Stomach (tissue), 9 donors: ENCODE measurements around the gene SLC2A10. TPM values are rescaled to one million over a fixed set of nuclear protein-coding genes. Genes with fewer than 3 reads are reported as not detected.

Experiments used
- DNase-seq, 2 donors: peaks; one replicate each; pipeline versions ENCODE4 v3.0.0 to v3.0.0-alpha.2; 2013 to 2019
- H3K27ac ChIP-seq, 5 donors: fragments of 200-600 bp in 4 of 5; sonication (generic) in 4 of 5; one replicate each; pipeline ENCODE4 v1.5.1; 2013 to 2019; ENCODE audit warnings: mild to moderate bottlenecking in 1 of 5, moderate library complexity in 1 of 5
- H3K27me3 ChIP-seq, 3 donors: fragments of 200-600 bp; sonication (generic); one replicate each; pipeline ENCODE4 v1.5.1; 2017 to 2019; ENCODE audit warnings: mixed run types in 1 of 3
- H3K36me3 ChIP-seq, 4 donors: fragments of 200-600 bp; sonication (generic); 1 replicate in 3 of 4; 2 replicates in 1 of 4; pipeline ENCODE4 v1.5.1; 2016 to 2019
- H3K4me1 ChIP-seq, 4 donors: fragments of 200-600 bp; sonication (generic); one replicate each; pipeline ENCODE4 v1.5.1; 2016 to 2019
- H3K4me3 ChIP-seq, 4 donors: fragments of 200-600 bp; sonication (generic) in 3 of 4; one replicate each; pipeline ENCODE4 v1.5.1; 2016 to 2019; ENCODE audit warnings: mild to moderate bottlenecking in 1 of 4
- H3K9me3 ChIP-seq, 4 donors: fragments of 200-600 bp; sonication (generic); one replicate each; pipeline ENCODE4 v1.5.1; 2016 to 2019
- EP300 ChIP-seq: sonication (generic); formaldehyde crosslinking; IDR thresholded peaks from one replicate; pipeline ENCODE4 v1.6.1; 2017; ENCODE audit warnings: antibody characterized with exemption
- POLR2A ChIP-seq, 4 donors: fragments of 450-650 bp; IDR thresholded peaks; one replicate each; pipeline ENCODE4 v1.6.1; 2016; ENCODE audit warnings: antibody characterized with exemption in 4 of 4, control low read depth in 2 of 4, mild to moderate bottlenecking in 1 of 4, moderate library complexity in 1 of 4
- POLR2AphosphoS5 ChIP-seq, 3 donors: sonication (generic); formaldehyde crosslinking; IDR thresholded peaks; one replicate each; pipeline ENCODE4 v1.6.1; 2016; ENCODE audit warnings: antibody characterized with exemption in 3 of 3
- whole genome bisulfite sequencing, 5 donors: extraction: QIAGEN DNeasy Blood & Tissue Kit in 3 of 5; methylation state at CpG; one replicate each; pipeline versions ENCODE4 v1.1.5 to v1.1.7; 2013 to 2018; 5-methylcytosine and 5-hydroxymethylcytosine counted together
- intact Hi-C: fragments of 100-400 bp; cut with DNase I; formaldehyde crosslinking; loops from one replicate; pipeline ENCODE4 v1.15.1; 2023; ENCODE audit warnings: low total_unique reads
- polyA plus RNA-seq, 3 donors: library from polyadenylated mRNA; stranded (reverse); fragments of 200-250 nt; gene quantifications; one replicate each; pipeline ENCODE4 v1.2.3, GENCODE V29; 2013
- total RNA-seq, 5 donors: library from RNA; depleted of rRNA; stranded (reverse); fragments of >200 nt; gene quantifications; one replicate each; pipeline versions ENCODE4 v1.1.0 to v1.2.3, GENCODE V29; 2014 to 2016
- TF ChIP-seq, protein P1 (sequence below), 7 experiments: fragments of 450-650 bp in 4 of 7; fragments of 200-600 bp in 3 of 7; sonication (generic) in 3 of 7; IDR thresholded peaks; one replicate each; pipeline ENCODE4 v1.5.1; 2016 to 2019; ENCODE audit warnings: antibody characterized with exemption in 7 of 7, control low read depth in 2 of 7, mild to moderate bottlenecking in 1 of 7
- donor health status: healthy with polysubstance abuse.
- donor health status: Bipolar disorder and iron deficiency.
- donor health status: healthy.

The SLC2A10 gene
- total and polyA plus RNA-seq, 8 donors = 8.5 to 66.1 (median 21.2) TPM

DNA sequence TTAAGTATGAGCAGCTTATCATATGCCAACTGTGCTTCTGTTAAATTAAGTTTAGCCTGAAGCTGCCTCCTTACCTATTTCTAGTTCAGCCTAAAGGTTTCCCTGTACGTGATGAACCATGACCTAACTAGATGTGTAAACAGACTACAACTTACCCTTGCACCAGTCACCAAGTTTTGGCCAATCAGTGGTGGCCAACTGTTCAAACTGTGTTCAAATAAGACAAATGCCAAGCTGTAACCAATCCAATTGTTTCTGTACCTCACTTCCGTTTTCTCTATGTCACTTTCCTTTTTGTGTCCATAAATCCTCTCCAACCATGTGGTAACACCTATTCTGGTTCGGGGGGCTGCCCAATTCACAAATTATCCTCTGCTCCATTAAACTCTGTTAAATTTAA lies 6.0 kb upstream of the SLC2A10 start:
- WGBS, 5 donors = 54 to 63% (median 59%) methylated on average over 3 of the region's 3 CpGs

DNA sequence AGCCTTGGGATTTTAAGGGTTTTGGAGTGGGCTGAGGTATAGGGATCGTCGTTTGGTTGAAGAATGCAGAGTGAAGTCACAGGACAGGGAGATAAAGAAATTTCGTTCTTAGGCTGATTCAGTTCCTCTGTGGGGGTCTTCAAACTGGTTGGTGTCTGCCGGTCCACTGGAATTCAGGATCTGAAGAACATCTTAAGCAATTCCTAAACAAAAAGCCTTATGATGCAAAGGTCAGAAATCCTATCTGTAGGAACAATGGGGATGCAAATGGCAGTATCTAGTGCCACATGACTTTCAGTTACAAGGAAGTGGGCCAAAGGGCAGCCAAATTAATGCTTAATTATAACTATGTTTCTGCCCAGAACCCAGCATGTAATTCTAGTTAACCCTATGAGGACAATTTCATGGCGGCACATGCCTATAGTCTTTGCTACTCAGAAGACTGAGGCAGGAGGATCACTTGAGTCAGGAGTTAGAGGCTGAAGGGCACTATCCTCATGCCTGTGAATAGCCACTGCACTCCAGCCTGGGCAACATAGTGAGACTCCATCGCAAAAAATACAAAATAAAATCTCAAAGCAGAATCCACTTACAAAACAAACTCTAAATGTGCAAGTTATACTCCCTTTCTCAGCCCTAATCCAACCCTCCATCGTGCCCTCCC lies 4.6 kb upstream of the SLC2A10 start:
- WGBS, 5 donors = 64 to 73% (median 70%) methylated on average over 7 of the region's 7 CpGs
- DNase-seq = no peak
- Histone ChIP-seq H3K27ac (peak overlapping the region in 1 of 5 donors; percentile 32), H3K9me3 (peaks cover 0 to 8% (median 2%) of the 10 kb centered on the region in 4 donors), H3K4me1 (peaks cover 5 to 14% (median 9%) of the 10 kb centered on the region in 4 donors), H3K36me3 (no peaks in the 10 kb centered on the region), H3K4me3 (no peak overlapping the region), H3K27me3 (peaks cover 0 to 3% (median 0%) of the 10 kb centered on the region in 3 donors)
- no peak for TF ChIP-seq POLR2AphosphoS5 (IDR thresholded peaks at IDR 0.05)
- intact Hi-C loops = no loop called here

More for the DNA sequence above, 6.0 kb upstream of the SLC2A10 start:
- H3K27ac ChIP-seq = no peak overlapping the region
- no peak overlapping the region for H3K4me3 ChIP-seq
- peaks cover 0 to 2% (median under 1%) of the 10 kb centered on the region in 4 donors for H3K4me1 ChIP-seq
- no peaks in the 10 kb centered on the region for H3K27me3 ChIP-seq
- TF ChIP-seq EP300 = no peak
- TF ChIP-seq, protein P1, sequence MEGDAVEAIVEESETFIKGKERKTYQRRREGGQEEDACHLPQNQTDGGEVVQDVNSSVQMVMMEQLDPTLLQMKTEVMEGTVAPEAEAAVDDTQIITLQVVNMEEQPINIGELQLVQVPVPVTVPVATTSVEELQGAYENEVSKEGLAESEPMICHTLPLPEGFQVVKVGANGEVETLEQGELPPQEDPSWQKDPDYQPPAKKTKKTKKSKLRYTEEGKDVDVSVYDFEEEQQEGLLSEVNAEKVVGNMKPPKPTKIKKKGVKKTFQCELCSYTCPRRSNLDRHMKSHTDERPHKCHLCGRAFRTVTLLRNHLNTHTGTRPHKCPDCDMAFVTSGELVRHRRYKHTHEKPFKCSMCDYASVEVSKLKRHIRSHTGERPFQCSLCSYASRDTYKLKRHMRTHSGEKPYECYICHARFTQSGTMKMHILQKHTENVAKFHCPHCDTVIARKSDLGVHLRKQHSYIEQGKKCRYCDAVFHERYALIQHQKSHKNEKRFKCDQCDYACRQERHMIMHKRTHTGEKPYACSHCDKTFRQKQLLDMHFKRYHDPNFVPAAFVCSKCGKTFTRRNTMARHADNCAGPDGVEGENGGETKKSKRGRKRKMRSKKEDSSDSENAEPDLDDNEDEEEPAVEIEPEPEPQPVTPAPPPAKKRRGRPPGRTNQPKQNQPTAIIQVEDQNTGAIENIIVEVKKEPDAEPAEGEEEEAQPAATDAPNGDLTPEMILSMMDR (IDR thresholded peaks at IDR 0.05) = no peak
- peak in 1 of 2 donors; percentile 59 for DNase-seq
- peaks cover 0 to 8% (median 2%) of the 10 kb centered on the region in 4 donors for H3K9me3 ChIP-seq
- no peaks in the 10 kb centered on the region for H3K36me3 ChIP-seq
- intact Hi-C loops = no loop called here

DNA sequence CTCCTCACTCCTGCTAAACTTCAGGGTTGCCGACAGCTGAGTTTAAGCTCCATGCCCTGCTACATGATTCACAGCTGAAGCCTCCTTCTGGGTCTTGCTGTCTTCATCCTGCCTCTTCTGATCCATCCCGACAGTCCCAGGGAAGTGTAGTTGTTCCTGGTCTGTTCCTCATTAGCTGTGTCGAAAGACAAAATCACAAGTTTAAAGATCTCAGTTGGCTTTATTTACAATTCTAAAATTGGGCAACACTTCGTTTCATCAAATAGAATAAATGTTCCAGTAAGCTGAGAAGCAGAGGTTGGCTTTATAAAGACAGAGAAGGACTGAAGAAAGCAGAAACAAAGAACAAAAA lies 4.1 kb upstream of the SLC2A10 start:
- peaks cover 0 to 4% (median 0%) of the 10 kb centered on the region in 3 donors for H3K27me3 ChIP-seq
- DNase-seq = no peak
- TF ChIP-seq POLR2A (IDR thresholded peaks at IDR 0.05) (no peak), POLR2AphosphoS5 (IDR thresholded peaks at IDR 0.05) (no peak), EP300 (no peak)
- TF ChIP-seq, protein P1 (IDR thresholded peaks at IDR 0.05) = no peak
- peaks cover 0 to 8% (median 2%) of the 10 kb centered on the region in 4 donors for H3K9me3 ChIP-seq
- 64 to 77% (median 76%) methylated on average over 4 of the region's 4 CpGs for WGBS, 5 donors
- H3K4me1 ChIP-seq = peaks cover 5 to 19% (median 14%) of the 10 kb centered on the region in 4 donors
- H3K27ac ChIP-seq = peak overlapping the region in 1 of 5 donors; percentile 32
- intact Hi-C loops = no loop called here
- H3K4me3 ChIP-seq = no peak overlapping the region
- no peaks in the 10 kb centered on the region for H3K36me3 ChIP-seq

DNA sequence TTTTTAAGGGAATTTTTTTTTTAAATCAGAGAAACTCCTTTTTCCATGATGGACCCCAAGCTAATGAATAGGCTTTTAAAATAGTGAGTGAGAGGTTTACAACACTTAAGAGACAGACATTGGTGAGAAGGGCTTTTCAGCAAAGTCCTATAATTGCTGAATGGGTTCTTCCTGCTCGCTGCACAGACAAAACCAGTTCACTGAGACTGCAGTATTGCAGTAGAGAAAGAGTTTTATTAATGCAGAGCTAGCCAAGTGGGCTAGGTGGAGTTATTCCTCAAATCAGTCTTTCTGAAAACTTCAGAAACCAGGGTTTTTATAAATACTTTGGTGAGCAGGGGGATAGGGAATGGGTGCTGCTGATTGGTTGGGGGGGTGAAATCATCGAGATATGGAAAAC lies 3.2 kb upstream of the SLC2A10 start:
- Histone ChIP-seq H3K36me3 (no peaks in the 10 kb centered on the region), H3K27ac (no peak overlapping the region), H3K27me3 (peaks cover 0 to 4% (median 0%) of the 10 kb centered on the region in 3 donors), H3K4me3 (no peak overlapping the region), H3K9me3 (peaks cover 0 to 8% (median 2%) of the 10 kb centered on the region in 4 donors), H3K4me1 (peaks cover 5 to 28% (median 22%) of the 10 kb centered on the region in 4 donors)
- DNase-seq = no peak
- intact Hi-C loops = no loop called here
- no peak for TF ChIP-seq POLR2A (IDR thresholded peaks at IDR 0.05)
- TF ChIP-seq EP300 = no peak
- TF ChIP-seq POLR2AphosphoS5 (IDR thresholded peaks at IDR 0.05) = no peak
- TF ChIP-seq, protein P1 (IDR thresholded peaks at IDR 0.05) = no peak
- WGBS, 5 donors = 93 to 99% (median 97%) methylated on average over 2 of the region's 2 CpGs
